ES-I3 (cell line): ENCODE results near the gene PACS1.

Experiments used
- H3K36me3 ChIP-seq: 2 replicates; pipeline ENCODE4 v1.6.1; 2013; ENCODE audit warnings: mild to moderate bottlenecking, low read length, control low read depth, moderate library complexity; ENCODE audit not compliant: insufficient read depth
- H3K4me1 ChIP-seq: 2 replicates; pipeline ENCODE4 v1.6.1; 2013; ENCODE audit warnings: mild to moderate bottlenecking, control low read depth, low read length; ENCODE audit not compliant: insufficient read depth
- H3K9ac ChIP-seq: 2 replicates; pipeline ENCODE4 v1.6.1; 2013; ENCODE audit warnings: low read depth, mild to moderate bottlenecking, low read length, moderate library complexity
- H3K9me3 ChIP-seq: 2 replicates; pipeline ENCODE4 v1.6.1; 2013; ENCODE audit warnings: mild to moderate bottlenecking, low read length, moderate library complexity; ENCODE audit not compliant: control insufficient read depth, insufficient read depth

The PACS1 gene

GRCh38 chr11:66284526-66285078 lies 214.5 kb downstream of the PACS1 start:
- peaks cover 8% of the 10 kb centered on the region; the same call in 1 of the 2 replicates for H3K4me1 ChIP-seq
- no peak overlapping the region for H3K9ac ChIP-seq
- no peaks in the 10 kb centered on the region; the same call in 1 of the 2 replicates for H3K36me3 ChIP-seq
- H3K9me3 ChIP-seq, result no peaks in the 10 kb centered on the region

- Histone ChIP-seq H3K36me3 (no peaks in the 10 kb centered on the region; the same call in 1 of the 2 replicates), H3K9me3 (no peaks in the 10 kb centered on the region), H3K9ac (no peak overlapping the region), H3K4me1 (peaks cover 13% of the 10 kb centered on the region; the same call in 1 of the 2 replicates)
These were observed 215.3 kb downstream of the PACS1 start for GRCh38 chr11:66285250-66285947.

GRCh38 chr11:66286699-66287098 lies 216.6 kb downstream of the PACS1 start:
- Histone ChIP-seq H3K9me3 (no peaks in the 10 kb centered on the region), H3K36me3 (no peaks in the 10 kb centered on the region; the same call in 1 of the 2 replicates), H3K4me1 (peaks cover 11% of the 10 kb centered on the region; the same call in 1 of the 2 replicates), H3K9ac (no peak overlapping the region)

- no peaks in the 10 kb centered on the region; the same call in 1 of the 2 replicates for H3K36me3 ChIP-seq
- H3K4me1 ChIP-seq, result peaks cover 11% of the 10 kb centered on the region; the same call in 1 of the 2 replicates
- H3K9ac ChIP-seq, result no peak overlapping the region; the same call in 1 of the 2 replicates
- H3K9me3 ChIP-seq, result no peaks in the 10 kb centered on the region
These were observed 217.3 kb downstream of the PACS1 start for GRCh38 chr11:66287211-66287888.

GRCh38 chr11:66287889-66288670 lies 218.0 kb downstream of the PACS1 start:
- no peaks in the 10 kb centered on the region for H3K9me3 ChIP-seq
- peaks cover 6% of the 10 kb centered on the region; the same call in 1 of the 2 replicates for H3K4me1 ChIP-seq
- H3K9ac ChIP-seq, result peak overlapping the region; percentile 81
- H3K36me3 ChIP-seq, result no peaks in the 10 kb centered on the region; the same call in 1 of the 2 replicates

GRCh38 chr11:66288671-66289547 lies 218.8 kb downstream of the PACS1 start, which contains the start of gene YIF1A:
Gene YIF1A (minus strand): TSS chr11:66289143. CDS start chr11:66288985, 158 bp downstream.
- H3K9ac ChIP-seq, result peak within 1 kb of the TSS; percentile 81
- H3K4me1 ChIP-seq, result peaks cover 6% of the 10 kb centered on the region; the same call in 1 of the 2 replicates
- no peaks in the 10 kb centered on the region for H3K9me3 ChIP-seq
- H3K36me3 ChIP-seq, result no peaks in the 10 kb centered on the region; the same call in 1 of the 2 replicates

GRCh38 chr11:66289548-66290329 lies 219.7 kb downstream of the PACS1 start:
- peak overlapping the region; percentile 81 for H3K9ac ChIP-seq

GRCh38 chr11:66290330-66290621 lies 220.2 kb downstream of the PACS1 start:
- Histone ChIP-seq H3K9ac (no peak overlapping the region), H3K36me3 (no peaks in the 10 kb centered on the region), H3K9me3 (no peaks in the 10 kb centered on the region), H3K4me1 (peaks cover 6% of the 10 kb centered on the region; the same call in 1 of the 2 replicates)

More at GRCh38 chr11:66289548-66290329, 219.7 kb downstream of the PACS1 start:
- Histone ChIP-seq H3K36me3 (no peaks in the 10 kb centered on the region), H3K9me3 (no peaks in the 10 kb centered on the region), H3K4me1 (peaks cover 6% of the 10 kb centered on the region; the same call in 1 of the 2 replicates)

- H3K9me3 ChIP-seq, result no peaks in the 10 kb centered on the region
- peak overlapping the region; percentile 50; the same call in 1 of the 2 replicates for H3K9ac ChIP-seq
- H3K4me1 ChIP-seq, result peaks cover 6% of the 10 kb centered on the region; the same call in 1 of the 2 replicates
- no peaks in the 10 kb centered on the region for H3K36me3 ChIP-seq
These were observed 221.2 kb downstream of the PACS1 start for GRCh38 chr11:66291303-66291705.

GRCh38 chr11:66291706-66292542 lies 221.9 kb downstream of the PACS1 start, which contains the start of gene TMEM151A:
Gene TMEM151A (plus strand): TSS chr11:66291894. CDS start chr11:66292014, 120 bp downstream.
- no peaks in the 10 kb centered on the region for H3K9me3 ChIP-seq
- no peaks in the 10 kb centered on the region for H3K36me3 ChIP-seq
- peaks cover 6% of the 10 kb centered on the region; the same call in 1 of the 2 replicates for H3K4me1 ChIP-seq
- peak within 1 kb of the TSS; percentile 50; the same call in 1 of the 2 replicates for H3K9ac ChIP-seq

GRCh38 chr11:66292543-66293332 lies 222.7 kb downstream of the PACS1 start:
- no peaks in the 10 kb centered on the region for H3K9me3 ChIP-seq
- H3K4me1 ChIP-seq, result peaks cover 11% of the 10 kb centered on the region; the same call in 1 of the 2 replicates
- no peaks in the 10 kb centered on the region for H3K36me3 ChIP-seq
- H3K9ac ChIP-seq, result peak overlapping the region; percentile 50; the same call in 1 of the 2 replicates
